Measurements from ENCODE around the gene S100A13.

DNA sequence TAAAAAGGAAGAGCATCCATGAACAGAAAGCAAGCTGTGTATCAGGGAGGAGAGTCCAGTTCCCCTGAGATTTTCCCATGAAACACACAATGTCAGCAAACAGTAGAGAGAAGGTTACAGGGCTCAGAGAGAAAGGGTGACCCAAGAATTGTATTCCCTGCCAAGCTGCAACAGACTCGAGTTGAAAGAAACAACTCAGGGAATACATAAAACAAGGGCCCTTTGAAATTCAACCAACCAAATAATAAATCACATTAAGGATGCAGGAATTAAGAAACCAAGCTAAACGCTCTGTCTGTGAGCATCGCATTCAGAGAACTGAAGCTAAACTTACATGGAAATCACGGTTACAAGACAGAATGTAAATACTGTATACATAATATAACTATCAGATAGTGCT, 34.6 kb downstream of the S100A13 start:
- TF ChIP-seq, protein P1, sequence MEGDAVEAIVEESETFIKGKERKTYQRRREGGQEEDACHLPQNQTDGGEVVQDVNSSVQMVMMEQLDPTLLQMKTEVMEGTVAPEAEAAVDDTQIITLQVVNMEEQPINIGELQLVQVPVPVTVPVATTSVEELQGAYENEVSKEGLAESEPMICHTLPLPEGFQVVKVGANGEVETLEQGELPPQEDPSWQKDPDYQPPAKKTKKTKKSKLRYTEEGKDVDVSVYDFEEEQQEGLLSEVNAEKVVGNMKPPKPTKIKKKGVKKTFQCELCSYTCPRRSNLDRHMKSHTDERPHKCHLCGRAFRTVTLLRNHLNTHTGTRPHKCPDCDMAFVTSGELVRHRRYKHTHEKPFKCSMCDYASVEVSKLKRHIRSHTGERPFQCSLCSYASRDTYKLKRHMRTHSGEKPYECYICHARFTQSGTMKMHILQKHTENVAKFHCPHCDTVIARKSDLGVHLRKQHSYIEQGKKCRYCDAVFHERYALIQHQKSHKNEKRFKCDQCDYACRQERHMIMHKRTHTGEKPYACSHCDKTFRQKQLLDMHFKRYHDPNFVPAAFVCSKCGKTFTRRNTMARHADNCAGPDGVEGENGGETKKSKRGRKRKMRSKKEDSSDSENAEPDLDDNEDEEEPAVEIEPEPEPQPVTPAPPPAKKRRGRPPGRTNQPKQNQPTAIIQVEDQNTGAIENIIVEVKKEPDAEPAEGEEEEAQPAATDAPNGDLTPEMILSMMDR (conservative IDR thresholded peaks at IDR 0.05 in 1 of 2, IDR thresholded peaks at IDR 0.05 in 1 of 2; ENCODE audit: low read depth in 1 of 2, low read length in 2 of 2) = no peak
- TF ChIP-seq EZH2 (IDR thresholded peaks at IDR 0.05; ENCODE audit: low read length, missing control alignments) = no peak

All from fibroblast of lung (primary cell).